Astrocyte of the cerebellum (primary cell): Measurements from ENCODE around the gene SRM.
"Not testable (repeated sequence)": the region's sequence is repeated elsewhere in the genome, so short reads cannot be mapped to it uniquely, and the experiment has no call there.

Source experiments
- DNase-seq: peaks from one replicate; pipeline ENCODE4 v3.0.0-alpha.2; 2011; ENCODE audit warnings: low read depth
- H3K4me3 ChIP-seq: 2 replicates; pipeline ENCODE4 v1.5.1; 2011; ENCODE audit warnings: mild to moderate bottlenecking, low read depth, low read length, moderate library complexity
- CTCF ChIP-seq: IDR thresholded peaks from 2 replicates; pipeline ENCODE4 v1.5.1; 2012; ENCODE audit warnings: low read length, low read depth, moderate library complexity, mild to moderate bottlenecking; ENCODE audit errors: missing control alignments
- in situ Hi-C: cut with HindIII; loops from 2 replicates; pipeline ENCODE4 v1.10.0; 2017; ENCODE audit warnings: low sequenced_read_pairs

The SRM gene

GRCh38 chr1:11044086-11044848 lies 15.6 kb downstream of the SRM start:
- in situ Hi-C loops: no loop called here
- no peak for TF ChIP-seq CTCF
- no peak for DNase-seq
- no peak overlapping the region for H3K4me3 ChIP-seq

- in situ Hi-C loops: no loop called here
- no peak for DNase-seq
- TF ChIP-seq CTCF: no peak
- no peak overlapping the region for H3K4me3 ChIP-seq
These were observed 16.6 kb downstream of the SRM start for GRCh38 chr1:11042995-11043874.

GRCh38 chr1:11042065-11042464 lies 17.8 kb downstream of the SRM start:
- no peak for DNase-seq
- no peak overlapping the region for H3K4me3 ChIP-seq
- in situ Hi-C loops: no loop called here
- TF ChIP-seq CTCF: no peak

GRCh38 chr1:11041048-11041447 lies 18.8 kb downstream of the SRM start:
- DNase-seq: no peak
- in situ Hi-C loops: no loop called here
- TF ChIP-seq CTCF: no peak
- no peak overlapping the region for H3K4me3 ChIP-seq

- DNase-seq, in situ Hi-C loops, H3K4me3 ChIP-seq: not testable (repeated sequence)
These were observed 19.8 kb downstream of the SRM start for GRCh38 chr1:11040105-11040429.

GRCh38 chr1:11039351-11040104 lies 20.3 kb downstream of the SRM start:
- H3K4me3 ChIP-seq: no peak overlapping the region
- no peak for TF ChIP-seq CTCF
- in situ Hi-C loops: no loop called here
- no peak for DNase-seq
